DMS153 treated with DMSO at 0.1 percent for 48 hours (cell line): ENCODE results near the gene SLC35F2.
"Not testable (repeated sequence)": the region's sequence is repeated elsewhere in the genome, so short reads cannot be mapped to it uniquely, and the experiment has no call there.

Experiments
- DNase-seq: peaks from one replicate; lab custom pipeline; 2025; ENCODE audit not compliant: unreplicated experiment; lab: John Stamatoyannopoulos, UW

Gene SLC35F2

GRCh38 chr11:107842412-107843100 is 16.0 kb downstream of the SLC35F2 start:
- DNase-seq, result no peak

DNA sequence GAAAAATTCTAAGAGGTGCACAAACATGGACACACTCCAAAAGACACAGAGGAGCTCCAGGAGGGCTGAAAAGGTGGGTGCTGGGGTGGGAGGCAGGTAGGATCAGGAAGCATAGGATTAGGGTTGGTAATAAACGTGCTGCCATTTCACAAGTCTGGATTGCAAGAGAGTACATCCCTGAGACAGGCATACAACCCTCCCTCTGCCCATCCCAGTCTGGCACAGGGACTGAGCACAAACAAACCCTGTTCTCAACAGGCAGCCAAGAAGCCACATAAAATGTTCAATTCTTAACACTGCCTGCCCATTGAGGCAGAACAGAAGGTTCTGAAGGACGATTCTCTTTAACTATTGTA is 18.5 kb downstream of the SLC35F2 start:
- no peak for DNase-seq

GRCh38 chr11:107836851-107837250 is 21.7 kb downstream of the SLC35F2 start:
- no peak for DNase-seq

DNA sequence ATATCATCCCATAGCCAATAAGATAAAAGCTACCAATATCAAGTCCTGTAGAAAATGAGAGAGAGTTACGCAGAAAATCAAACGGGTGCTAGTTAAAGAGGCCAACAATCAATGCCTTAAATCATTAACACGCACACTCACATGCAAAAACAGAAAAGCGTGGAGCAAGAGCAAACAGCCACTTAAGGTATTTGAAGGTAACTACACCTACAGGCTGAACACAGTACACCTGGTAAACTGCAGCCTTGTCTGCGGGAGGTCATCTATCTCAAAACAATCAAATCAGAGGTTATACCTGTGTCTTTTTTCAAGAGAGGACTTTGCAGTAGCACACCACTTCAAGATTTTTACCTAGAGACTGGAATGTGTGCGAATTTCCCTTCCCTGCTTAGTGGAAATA is 23.6 kb downstream of the SLC35F2 start:
- DNase-seq, result no peak

DNA sequence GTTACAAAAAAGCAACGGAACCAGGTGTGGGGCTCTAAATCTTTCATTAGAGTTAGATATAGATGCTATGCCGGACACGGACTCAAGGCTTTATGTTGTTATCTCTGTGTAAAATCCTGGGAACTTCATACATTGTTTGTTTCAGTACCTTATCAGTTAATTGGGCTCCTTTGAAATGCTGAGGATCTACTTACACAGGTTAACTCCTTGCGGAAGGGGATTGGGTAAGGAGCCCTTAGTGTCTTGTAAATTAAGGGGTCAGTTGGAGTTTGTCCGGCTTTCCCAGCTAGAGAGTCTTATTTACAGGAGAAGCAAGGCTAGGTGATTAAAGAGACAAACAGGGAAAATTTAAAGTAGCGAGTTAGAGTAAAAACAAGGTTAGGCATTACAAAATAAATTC is 24.7 kb downstream of the SLC35F2 start:
- not testable (repeated sequence) for DNase-seq

- no peak for DNase-seq
Measured at GRCh38 chr11:107830915-107831540, 27.6 kb downstream of the SLC35F2 start.

- no peak for DNase-seq
Measured at GRCh38 chr11:107827041-107827440, 31.5 kb downstream of the SLC35F2 start.

- no peak for DNase-seq
Measured at GRCh38 chr11:107825875-107826274, 32.7 kb downstream of the SLC35F2 start.

- DNase-seq, result no peak
Measured at GRCh38 chr11:107824668-107825369, 33.8 kb downstream of the SLC35F2 start.

DNA sequence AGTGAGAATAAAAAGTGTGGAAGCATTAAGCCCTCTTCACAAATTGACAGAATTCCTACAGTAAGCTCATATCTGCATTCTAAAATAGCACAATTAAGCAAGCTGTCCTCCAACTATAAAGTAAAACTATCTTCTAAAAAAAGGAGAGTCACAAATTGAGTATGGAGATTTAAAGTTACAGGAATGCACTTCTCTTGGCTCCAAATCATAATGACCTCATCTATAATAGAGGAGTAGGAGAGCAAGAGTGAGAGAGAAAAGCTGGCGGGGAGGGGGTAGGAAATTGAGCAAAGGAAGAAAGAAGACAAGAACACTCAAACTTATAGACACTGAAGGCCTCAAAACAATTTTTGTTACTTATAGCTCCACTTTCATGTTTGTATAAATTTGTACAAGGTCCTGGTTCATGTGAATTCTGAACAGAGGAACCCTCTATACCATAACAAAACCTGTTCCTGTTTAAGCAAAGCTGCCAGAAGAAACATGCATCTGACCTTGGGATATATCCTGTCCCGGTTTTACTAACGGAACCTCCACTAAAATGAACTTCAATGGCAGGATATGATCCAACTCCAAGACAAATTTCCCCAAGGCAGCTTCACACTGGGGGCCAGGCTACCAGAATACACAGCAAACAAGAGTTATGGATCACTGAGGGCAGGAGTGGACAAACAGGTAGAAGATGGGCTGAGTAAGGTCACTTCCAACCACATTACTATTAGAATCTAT is 37.2 kb downstream of the SLC35F2 start:
- DNase-seq, result no peak

DNA sequence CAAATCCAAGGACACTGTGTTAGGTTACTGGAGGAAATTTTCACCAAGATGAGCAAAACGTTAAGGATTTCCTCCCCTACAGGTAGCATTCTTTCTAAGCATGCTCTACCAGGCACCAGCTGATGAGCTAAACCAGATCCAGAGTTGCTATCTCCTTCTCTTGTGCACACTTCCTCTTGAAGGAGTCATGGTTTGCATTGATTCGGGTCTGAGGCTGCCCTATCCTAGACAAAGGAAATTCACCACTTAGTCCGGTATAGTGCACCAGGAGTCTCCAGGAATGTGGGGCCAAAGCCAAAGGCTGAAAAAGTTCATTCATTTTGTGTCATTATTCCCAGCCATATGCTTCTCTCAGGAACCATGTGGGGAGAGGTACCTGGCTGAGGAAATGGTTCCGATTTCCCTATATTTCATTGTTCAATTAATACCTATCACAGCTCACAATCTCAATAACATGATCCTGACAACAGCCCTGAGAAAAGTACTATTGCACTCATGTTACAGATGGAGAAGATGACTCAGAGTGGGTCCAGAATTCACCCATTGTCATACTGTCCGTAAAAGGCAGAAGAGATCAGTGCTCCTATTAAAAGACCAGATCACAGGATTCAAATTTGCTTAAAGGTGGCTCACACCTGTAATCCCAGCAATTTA is 39.1 kb downstream of the SLC35F2 start:
- no peak for DNase-seq

DNA sequence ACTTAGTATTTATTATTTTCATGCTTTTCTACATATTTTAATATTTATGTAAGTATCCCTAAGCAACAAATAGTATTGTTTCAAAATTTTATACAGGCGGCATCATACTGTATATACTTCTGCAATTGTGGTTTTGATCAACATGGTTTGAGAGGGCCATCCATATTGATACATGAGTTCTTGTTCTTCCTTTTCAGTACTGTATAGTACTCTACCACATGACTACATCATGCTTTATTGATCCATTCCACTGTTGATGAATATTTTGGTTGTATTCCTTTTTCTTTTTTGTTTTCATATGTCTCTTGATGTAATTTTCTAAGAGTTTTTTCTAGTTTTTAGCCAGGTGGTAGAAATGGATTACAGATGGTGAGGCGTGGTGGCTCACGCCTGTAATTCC is 40.1 kb downstream of the SLC35F2 start:
- no peak for DNase-seq

- no peak for DNase-seq
Measured at GRCh38 chr11:107816028-107816427, 42.6 kb downstream of the SLC35F2 start.

DNA sequence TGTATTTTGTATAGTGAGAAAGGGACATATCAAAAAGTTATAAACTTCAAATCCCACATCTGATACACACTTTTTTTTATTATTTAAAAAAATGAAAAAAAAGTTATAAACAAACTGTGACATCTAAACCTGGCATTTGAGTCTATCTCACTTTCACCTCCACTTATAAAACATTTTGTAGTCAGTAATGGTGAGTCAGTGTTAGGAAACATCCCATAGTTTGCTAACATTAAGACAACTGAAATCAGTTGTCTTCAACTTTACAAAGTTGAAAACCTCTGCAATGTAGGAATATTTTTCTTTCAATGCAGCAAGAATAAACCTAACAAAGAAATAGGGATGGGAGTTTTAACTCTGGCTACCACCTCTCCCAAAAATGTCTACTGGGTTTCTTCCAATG is 47.7 kb downstream of the SLC35F2 start:
- no peak for DNase-seq

- no peak for DNase-seq
Measured at GRCh38 chr11:107808521-107808920, 50.1 kb downstream of the SLC35F2 start.

DNA sequence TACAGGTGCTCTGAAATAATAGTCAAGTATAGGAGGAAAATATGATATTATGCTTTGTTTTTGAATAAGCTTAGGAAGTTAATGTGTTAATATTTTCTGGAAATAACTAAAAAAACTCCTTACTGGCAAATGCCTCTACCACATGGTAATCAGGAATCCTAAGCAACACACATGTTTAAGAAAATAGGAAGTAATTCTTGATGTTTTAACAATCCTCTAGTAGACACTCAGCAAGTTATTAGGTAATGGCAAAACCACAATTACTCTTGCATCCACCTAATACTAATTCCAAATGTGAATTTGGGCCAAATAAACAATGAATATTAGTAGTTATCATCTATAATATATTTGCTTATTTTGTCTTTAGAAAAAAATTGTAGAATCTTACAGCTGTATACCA is 53.6 kb downstream of the SLC35F2 start:
- DNase-seq, result no peak

DNA sequence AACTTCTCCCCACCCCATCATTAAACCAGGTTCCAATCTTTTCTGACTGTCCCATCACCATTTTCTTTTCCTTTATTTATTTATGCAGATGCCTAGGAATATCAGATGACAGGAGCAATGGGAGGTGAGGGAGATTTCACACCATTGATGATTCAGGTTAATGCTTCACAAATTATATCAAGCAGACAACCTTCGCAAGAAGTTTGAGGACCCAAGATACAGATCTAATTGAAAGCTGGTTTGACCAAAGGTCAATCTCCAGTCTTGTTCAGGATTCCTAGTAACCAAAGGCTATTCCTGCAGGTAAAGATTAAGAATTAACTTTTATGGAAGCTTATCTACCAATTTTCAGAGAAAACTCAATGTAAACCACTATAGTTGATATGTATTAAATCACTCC is 54.4 kb downstream of the SLC35F2 start:
- no peak for DNase-seq

DNA sequence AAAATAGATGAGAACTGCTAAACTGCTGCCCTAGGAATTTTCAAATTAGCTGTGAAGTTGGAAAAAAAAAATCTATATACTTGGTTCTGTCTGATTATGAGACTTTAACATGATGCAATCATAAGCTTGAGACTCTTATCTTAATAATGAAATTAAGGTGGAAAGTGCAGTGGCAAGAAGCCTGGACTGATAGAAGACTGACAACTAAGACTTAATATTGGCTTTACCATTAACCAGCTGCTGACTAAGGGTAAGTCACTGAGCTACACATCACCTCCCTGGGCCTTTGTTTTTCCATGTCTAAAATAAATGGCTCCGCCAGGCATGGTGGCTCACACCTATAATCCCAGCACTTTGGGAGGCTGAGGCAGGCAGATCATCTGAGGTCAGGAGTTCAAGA is 56.9 kb downstream of the SLC35F2 start:
- no peak for DNase-seq

GRCh38 chr11:107799218-107799859 is 59.2 kb downstream of the SLC35F2 start:
- peak; percentile 21 for DNase-seq

GRCh38 chr11:107792049-107792443 is 66.5 kb downstream of the SLC35F2 start:
- DNase-seq, result no peak
